ENCODE results near the gene SMAD2.

- no peak for TF ChIP-seq CTCF (IDR thresholded peaks at IDR 0.05)
- no peak for TF ChIP-seq POLR2A (IDR thresholded peaks at IDR 0.05)
These were observed 158.5 kb downstream of the SMAD2 start for GRCh38 chr18:47771922-47772321.

Data from heart left ventricle (tissue), 13 donors.